Breast epithelium (tissue), 3 donors: ENCODE measurements around the gene OASL.

Experiments used
- CTCF ChIP-seq, 3 donors: fragments of 450-650 bp; IDR thresholded peaks; one replicate each; pipeline ENCODE4 v1.5.1; 2016 to 2017; ENCODE audit warnings: antibody characterized with exemption in 3 of 3, mild to moderate bottlenecking in 3 of 3, moderate library complexity in 3 of 3
- POLR2A ChIP-seq: fragments of 450-650 bp; IDR thresholded peaks from one replicate; pipeline ENCODE4 v1.6.1; 2016; ENCODE audit warnings: antibody characterized with exemption, mild to moderate bottlenecking, moderate library complexity
- POLR2AphosphoS5 ChIP-seq, 3 donors: sonication (generic); formaldehyde crosslinking; IDR thresholded peaks; one replicate each; pipeline ENCODE4 v1.6.1; 2017; ENCODE audit warnings: antibody characterized with exemption in 3 of 3

DNA sequence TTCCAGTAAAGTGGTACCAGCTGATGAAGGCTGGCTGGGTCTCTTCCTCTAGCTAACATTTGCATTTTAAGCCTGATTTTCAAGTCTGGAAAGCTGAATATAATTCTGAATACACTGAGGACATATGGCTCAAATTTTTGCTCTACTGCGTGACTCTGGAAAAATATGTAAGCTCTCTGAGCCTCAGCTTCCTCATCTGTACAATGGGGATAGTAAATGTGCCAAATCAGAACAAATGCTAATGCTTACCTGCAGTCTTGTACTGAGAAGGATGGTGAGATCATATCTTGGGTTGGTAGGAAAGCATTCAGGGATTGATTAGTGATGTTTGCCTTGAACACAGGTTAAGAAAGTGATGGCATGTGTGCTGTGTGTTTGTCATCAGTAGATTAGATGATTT, 46.1 kb downstream of the OASL start:
- no peak for TF ChIP-seq CTCF (IDR thresholded peaks at IDR 0.05)
- TF ChIP-seq POLR2A, result no peak
- TF ChIP-seq POLR2AphosphoS5 (IDR thresholded peaks at IDR 0.05), result no peak
